ENCODE data around the gene CUZD1. TPM values are rescaled to one million over a fixed set of nuclear protein-coding genes. Genes with fewer than 3 reads are reported as not detected.

Gene CUZD1
- total RNA-seq, 1 donor from 2014 or later = 0.56 TPM

DNA sequence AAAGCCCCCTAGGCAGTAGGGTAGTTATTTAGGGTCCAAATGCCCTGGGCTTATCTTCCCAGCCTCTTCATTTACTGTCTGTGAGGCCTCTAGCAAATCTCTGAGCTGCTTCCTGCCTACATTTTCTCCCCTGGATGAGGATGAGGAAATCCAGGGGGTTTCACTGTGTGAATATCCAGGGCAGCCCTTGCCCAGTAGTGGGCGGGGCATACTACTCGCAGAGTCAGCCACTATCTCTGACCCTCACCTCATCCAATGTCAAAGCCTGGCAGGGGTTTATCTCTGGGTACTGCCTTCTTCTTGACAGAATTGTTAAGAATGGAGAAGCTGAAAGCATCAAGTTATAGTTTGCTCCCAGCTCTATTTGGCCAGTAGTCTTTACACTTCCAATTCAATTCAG lies 48.9 kb downstream of the CUZD1 start:
- no peaks in the 10 kb centered on the region for H3K27me3 ChIP-seq (ENCODE audit: low read depth)
- no peak for TF ChIP-seq CTCF (IDR thresholded peaks at IDR 0.05)

DNA sequence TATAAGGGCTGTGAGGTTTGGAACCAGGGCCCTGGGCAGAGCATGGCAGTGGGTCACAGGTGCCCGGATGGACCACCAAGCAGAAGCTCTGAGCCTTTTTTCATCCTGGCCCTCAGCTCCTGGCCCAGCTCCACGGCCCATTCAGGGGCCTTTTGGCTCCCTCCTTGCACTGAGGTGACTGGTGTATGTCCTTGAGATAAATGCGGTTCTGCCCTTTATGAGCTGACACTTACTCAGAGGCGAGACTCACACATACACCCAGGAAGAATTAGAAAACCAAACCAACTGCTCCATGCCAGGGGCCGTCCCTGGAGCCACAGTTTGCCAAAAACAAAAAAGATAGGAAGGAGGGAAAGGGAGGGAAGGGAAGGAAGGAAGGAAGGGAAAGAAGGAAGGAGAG lies 49.7 kb downstream of the CUZD1 start:
- no peak for TF ChIP-seq CTCF (IDR thresholded peaks at IDR 0.05)
- intact Hi-C loops (cut with DNase I) = no loop called here

More for the DNA sequence above, 48.9 kb downstream of the CUZD1 start:
- no peaks in the 10 kb centered on the region for H3K9me3 ChIP-seq
- no peak for ATAC-seq
- intact Hi-C loops (cut with DNase I) = no loop called here
- H3K4me3 ChIP-seq = no peak overlapping the region
- H3K36me3 ChIP-seq = no peaks in the 10 kb centered on the region
- H3K4me1 ChIP-seq = no peaks in the 10 kb centered on the region
- DNase-seq = no peak
- no peak overlapping the region for H3K27ac ChIP-seq

DNA sequence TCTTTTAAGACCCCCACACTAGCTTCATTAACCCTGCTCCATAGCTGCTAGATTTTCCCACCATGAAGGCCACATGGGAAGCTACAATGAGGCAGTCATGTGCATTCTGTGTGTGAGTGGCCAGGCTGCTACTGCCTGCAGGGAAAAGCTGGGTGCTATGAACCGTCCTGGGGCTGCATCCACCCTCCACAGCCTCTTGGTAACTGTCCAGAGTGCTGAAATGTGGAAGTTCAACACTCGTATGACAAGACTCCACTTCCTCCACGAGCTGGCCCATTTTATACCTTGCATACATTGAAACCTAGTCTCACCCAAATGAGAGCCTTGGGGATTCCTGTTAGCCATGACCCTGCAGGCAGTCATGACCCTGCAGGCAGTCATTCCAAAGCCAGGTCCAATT lies 59.4 kb downstream of the CUZD1 start:
- no peak overlapping the region for H3K27ac ChIP-seq
- ATAC-seq = no peak
- H3K4me1 ChIP-seq = no peaks in the 10 kb centered on the region
- intact Hi-C loops (cut with DNase I) = no loop called here
- no peak overlapping the region for H3K4me3 ChIP-seq
- H3K9me3 ChIP-seq = no peaks in the 10 kb centered on the region
- DNase-seq = no peak
- H3K36me3 ChIP-seq = no peaks in the 10 kb centered on the region
- no peak for TF ChIP-seq CTCF (IDR thresholded peaks at IDR 0.05)
- no peaks in the 10 kb centered on the region for H3K27me3 ChIP-seq (ENCODE audit: low read depth)

More for the DNA sequence above, 49.7 kb downstream of the CUZD1 start:
- no peak for DNase-seq
- H3K4me3 ChIP-seq = no peak overlapping the region
- no peaks in the 10 kb centered on the region for H3K9me3 ChIP-seq
- ATAC-seq = no peak
- H3K27ac ChIP-seq = no peak overlapping the region
- H3K4me1 ChIP-seq = no peaks in the 10 kb centered on the region
- no peaks in the 10 kb centered on the region for H3K27me3 ChIP-seq (ENCODE audit: low read depth)
- H3K36me3 ChIP-seq = no peaks in the 10 kb centered on the region

DNA sequence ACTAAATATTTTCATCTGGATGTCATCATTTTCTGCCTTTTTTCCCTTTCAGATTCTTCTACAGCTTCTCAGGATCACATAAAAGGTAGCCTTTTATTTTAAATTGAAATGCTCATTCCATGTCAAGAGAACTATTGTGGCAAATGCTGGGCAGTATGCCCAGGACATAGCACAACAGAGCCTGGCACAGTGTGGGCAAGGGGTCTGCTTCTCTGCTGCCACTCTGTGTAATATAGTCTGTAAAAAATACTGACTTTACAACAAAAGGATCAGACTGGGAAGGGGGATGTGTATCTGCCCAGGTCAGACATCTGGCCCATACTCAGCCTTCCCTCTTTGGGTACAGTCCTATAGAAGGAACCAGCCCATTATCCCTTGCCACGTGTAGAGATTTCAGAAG lies 62.7 kb downstream of the CUZD1 start:
- DNase-seq = no peak
- no peak for TF ChIP-seq CTCF (IDR thresholded peaks at IDR 0.05)
- Histone ChIP-seq H3K27me3 (ENCODE audit: low read depth) (no peaks in the 10 kb centered on the region), H3K4me3 (no peak overlapping the region), H3K27ac (no peak overlapping the region), H3K4me1 (no peaks in the 10 kb centered on the region), H3K9me3 (no peaks in the 10 kb centered on the region), H3K36me3 (no peaks in the 10 kb centered on the region)
- ATAC-seq = no peak
- intact Hi-C loops (cut with DNase I) = no loop called here

Other genes starting within 250 kb of the CUZD1 start
- not detected for gene C10orf120, start 146.0 kb downstream of the CUZD1 start, total RNA-seq
- 3.8 TPM for gene FAM24B, start 33.7 kb upstream of the CUZD1 start, total RNA-seq
- gene FAM24A, start 64.8 kb upstream of the CUZD1 start, total RNA-seq = not detected
- gene C10orf88, start 108.4 kb upstream of the CUZD1 start, total RNA-seq = 7.0 TPM
- 2.8 TPM for gene PSTK, start 134.5 kb upstream of the CUZD1 start, total RNA-seq
- gene IKZF5, start 162.9 kb upstream of the CUZD1 start, total RNA-seq = 20.1 TPM
- 24.0 TPM for gene ACADSB, start 163.1 kb upstream of the CUZD1 start, total RNA-seq